Measurements from ENCODE around the gene STK11IP.

The STK11IP gene

DNA sequence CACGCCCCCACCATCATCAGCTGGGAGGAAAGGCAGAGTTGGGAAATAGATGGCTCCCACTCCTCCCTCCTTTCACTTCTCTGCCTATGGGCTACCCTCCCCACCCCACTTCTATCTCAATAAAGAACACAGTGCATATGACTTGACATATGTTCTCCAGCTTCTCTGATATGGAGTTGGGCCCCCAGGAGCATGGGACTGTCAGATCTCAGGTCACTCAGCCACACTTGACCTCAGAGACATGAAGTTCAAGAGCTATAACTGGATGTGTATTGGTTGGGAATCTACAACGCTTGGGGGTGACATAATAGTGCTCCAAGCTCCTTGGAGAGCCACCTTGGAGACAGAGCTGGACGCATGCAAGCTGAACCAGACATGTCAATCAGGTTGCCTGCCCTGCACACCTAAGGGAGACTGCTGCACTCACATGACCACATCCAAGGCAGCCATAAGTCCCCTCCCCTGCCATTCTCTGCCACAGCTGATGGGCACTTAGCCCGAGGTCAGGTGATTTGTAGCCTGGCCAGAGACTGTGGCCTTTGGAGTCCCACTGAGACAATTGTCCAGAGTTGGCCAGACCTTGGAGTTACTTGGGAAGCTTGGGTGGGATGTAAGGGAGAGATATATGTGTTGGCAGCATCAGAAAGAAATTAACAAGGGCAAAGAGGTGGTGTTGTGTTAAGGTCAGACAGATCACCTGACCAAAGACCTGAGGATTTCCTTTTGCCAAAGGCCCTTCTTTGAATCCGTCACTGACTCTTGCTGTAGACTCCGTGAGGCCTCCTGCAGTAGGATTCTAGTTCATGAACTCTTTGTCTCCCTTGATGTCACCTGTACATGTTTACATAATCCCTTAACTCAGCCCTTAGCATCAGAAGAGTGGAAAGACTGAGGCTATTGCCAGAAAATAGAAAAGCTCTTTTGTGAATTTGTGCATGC lies 21.8 kb upstream of the STK11IP start:
- in situ Hi-C loops (cut with MboI; ENCODE audit: low sequenced_read_pairs): no loop called here

DNA sequence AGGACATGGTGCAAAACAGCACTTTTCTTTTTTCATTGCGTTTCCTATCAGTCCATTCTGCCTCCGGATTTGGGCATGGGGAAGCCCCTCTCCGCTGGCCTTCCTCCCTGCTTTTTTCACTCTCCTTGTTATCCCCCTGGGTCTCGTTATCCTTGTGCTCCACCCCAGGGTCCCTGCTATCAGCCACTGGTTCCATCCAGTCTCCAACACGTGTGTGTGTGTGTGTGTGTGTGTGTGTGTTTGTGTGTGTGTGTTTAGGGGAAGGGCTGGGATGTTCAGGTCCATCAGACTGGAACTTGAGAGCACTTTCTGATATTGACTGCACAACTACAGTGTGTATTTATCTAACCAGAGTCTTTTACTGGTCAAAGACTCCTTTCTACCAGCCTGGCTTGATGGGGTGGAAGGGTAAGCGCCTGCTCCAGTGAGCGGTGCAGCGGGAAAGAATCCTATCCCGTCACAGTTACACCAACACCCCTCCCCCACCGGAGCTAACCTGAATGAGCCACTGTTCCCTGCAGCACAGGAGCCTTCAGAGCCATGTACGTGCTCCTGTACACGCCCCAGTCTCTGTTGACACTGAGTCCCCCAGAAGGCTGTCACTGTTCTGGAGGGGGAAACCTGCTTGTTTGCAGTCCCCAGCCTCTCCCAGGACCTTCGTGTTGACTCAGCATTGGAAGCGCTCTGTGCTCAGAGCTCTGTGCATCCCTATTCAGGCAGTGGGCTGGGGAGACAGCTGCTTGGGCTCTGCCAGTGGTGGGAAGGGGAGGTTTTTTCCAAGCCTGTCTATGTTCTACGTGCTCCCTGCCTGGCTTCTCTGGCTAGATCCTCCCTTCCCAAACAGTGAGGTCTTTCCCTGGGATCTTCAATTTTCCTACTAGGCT lies 20.9 kb upstream of the STK11IP start:
- in situ Hi-C loops (cut with MboI; ENCODE audit: low sequenced_read_pairs): no loop called here

DNA sequence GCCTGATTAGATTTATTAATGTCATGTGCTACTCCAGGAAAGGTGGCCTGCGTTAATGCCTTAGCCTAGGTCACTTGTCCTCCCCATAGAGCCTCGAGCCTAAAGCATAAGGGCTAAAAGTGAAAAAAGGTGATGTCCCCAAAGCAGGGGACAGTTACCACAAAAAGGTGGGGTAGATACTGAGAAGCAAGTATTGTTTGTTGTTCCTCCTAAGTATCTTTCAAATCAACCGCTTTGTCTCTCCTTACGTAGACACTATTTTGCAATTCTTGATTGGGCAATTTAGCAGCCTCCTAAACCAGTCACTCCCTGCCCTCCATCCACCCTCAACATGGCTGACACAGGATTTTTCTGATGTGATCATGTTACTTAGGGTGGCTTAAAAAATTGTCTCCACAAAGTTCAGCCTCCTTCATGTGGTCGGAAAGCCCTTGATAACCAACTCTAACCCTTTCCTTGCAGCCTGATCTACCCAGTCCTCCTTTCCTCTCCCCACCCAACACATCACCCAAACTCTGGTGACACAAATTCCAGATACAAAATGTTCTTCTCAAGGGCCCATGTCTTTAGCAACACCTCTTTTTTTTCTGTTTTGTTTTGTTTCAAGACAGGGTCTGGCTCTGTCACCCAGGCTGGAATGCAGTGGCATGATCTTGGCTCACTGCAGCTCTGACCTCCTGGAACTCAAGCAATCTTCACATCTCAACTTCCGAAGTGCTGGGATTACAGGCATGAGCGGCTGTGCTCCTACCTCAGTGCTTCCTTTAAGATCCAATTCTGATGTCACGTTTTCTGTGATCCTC lies 18.6 kb upstream of the STK11IP start:
- in situ Hi-C loops (cut with MboI; ENCODE audit: low sequenced_read_pairs): no loop called here

- in situ Hi-C loops (cut with MboI; ENCODE audit: low sequenced_read_pairs): no loop called here
Measured at GRCh38 chr2:219581346-219581745, 16.3 kb upstream of the STK11IP start.

- in situ Hi-C loops (cut with MboI; ENCODE audit: low sequenced_read_pairs): no loop called here
Measured at GRCh38 chr2:219591091-219591490, 6.6 kb upstream of the STK11IP start.

- in situ Hi-C loops (cut with MboI; ENCODE audit: low sequenced_read_pairs): no loop called here
Measured at GRCh38 chr2:219592736-219593135, 4.9 kb upstream of the STK11IP start.

- in situ Hi-C loops (cut with MboI; ENCODE audit: low sequenced_read_pairs): no loop called here
Measured at GRCh38 chr2:219593154-219593553, 4.5 kb upstream of the STK11IP start.

GRCh38 chr2:219595256-219595655 lies 2.4 kb upstream of the STK11IP start:
- in situ Hi-C loops (cut with MboI; ENCODE audit: low sequenced_read_pairs): no loop called here

DNA sequence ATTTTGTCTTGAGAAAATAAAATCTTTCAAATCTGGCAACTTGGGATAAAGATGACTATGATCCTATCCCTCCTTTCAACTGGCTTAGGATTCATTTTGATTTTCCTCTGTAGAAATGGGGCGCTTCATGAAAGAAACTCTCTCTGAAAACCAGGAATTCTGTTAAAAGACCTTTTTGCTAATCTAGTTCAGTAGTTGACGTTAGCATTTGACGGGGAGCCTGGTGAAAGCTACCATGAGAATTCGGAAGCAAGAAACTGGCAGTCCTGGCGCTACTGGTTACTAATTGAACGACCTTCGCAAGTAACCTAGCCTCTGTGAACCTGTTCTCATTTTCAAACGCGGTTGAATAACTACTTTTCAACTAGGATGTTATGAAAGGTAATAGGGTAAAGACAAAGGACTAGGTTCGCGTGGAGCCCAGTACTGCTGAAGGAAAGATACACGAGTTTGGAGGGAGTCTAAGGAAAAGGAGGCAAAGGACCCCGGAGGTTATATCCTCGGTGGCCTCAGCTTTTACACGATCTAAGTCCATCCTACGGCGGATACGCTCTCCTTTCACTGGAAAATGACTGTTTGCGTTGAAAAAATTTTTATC lies 604 bp upstream of the STK11IP start:
- in situ Hi-C loops (cut with MboI; ENCODE audit: low sequenced_read_pairs): no loop called here

DNA sequence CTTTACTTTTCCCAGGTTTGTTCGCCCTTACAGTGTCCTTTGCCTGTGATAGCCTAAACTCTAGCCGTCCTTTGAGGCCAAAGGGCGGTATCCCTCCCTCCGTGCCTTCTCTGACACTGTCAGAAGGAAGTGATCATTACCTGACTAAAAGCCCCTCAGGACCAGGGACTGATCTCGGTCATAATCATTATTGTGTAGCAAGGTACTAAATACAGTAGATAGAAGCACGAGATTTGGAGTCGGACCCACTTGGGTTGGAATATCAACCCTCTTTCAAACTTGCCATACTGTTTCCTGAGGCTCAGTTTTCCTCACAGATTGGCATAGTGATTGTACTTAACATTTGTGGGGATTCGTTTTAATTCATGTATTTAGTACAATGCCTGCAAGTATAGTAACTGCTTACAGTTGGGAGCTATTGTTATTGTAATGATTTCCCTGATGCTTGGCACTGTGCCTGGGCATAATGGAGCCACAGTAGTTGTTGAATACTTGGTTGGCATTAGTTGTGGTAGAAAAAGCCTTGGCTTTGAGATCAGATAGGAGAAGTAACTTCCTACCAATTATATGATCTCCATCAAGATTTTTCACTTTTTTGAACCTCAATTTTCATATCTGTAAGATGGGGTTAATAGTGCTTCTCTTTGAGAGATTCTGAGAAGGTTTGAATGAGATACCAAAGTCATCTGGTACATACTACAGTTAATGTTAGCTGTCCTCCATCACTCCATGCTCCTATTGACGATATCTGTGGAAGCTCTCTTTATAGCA lies 836 bp downstream of the STK11IP start:
- in situ Hi-C loops (cut with MboI; ENCODE audit: low sequenced_read_pairs): no loop called here

DNA sequence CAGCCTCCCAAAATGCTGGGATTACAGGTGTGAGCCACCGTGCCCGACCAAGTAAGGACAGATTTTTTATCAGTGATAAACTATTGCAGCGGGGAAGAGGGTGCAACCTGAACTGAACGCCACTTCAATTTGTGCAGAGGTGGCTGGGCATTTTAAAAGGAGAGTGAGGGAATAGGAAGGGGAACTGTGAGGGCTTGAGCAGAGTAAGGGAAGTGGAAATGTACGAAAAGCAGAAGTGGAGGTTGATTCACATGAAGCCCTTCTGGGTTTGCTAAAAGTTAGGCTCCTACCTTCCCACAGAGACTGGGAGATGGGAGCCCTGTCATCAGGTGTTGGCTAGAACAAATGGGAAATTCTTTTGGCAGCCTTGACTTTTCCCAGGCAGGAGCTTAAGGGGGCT lies 6.1 kb downstream of the STK11IP start:
- in situ Hi-C loops (cut with MboI; ENCODE audit: low sequenced_read_pairs): no loop called here

GRCh38 chr2:219605607-219605954 lies 7.9 kb downstream of the STK11IP start:
- in situ Hi-C loops (cut with MboI; ENCODE audit: low sequenced_read_pairs): no loop called here

DNA sequence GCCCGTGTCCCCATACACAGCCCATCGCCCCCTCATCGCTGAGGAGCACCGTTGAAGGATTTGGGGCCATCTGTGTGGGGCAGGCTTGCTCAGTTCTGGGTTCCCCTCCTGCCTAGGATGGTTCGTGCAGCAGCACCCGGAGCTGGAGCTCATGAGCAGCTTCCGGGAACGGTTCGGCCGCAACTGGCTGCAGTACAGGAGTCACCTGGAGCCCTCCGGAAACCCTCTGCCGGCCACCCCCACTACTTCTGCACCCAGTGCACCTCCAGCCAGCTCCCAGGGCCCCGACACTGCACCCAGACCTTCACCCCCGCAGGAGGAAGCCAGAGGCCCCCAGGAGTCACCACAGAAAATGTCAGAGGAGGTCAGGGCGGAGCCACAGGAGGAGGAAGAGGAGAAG lies 10.3 kb downstream of the STK11IP start:
- in situ Hi-C loops (cut with MboI; ENCODE audit: low sequenced_read_pairs): no loop called here

- in situ Hi-C loops (cut with MboI; ENCODE audit: low sequenced_read_pairs): no loop called here
Measured at GRCh38 chr2:219608399-219608964, 10.8 kb downstream of the STK11IP start.

DNA sequence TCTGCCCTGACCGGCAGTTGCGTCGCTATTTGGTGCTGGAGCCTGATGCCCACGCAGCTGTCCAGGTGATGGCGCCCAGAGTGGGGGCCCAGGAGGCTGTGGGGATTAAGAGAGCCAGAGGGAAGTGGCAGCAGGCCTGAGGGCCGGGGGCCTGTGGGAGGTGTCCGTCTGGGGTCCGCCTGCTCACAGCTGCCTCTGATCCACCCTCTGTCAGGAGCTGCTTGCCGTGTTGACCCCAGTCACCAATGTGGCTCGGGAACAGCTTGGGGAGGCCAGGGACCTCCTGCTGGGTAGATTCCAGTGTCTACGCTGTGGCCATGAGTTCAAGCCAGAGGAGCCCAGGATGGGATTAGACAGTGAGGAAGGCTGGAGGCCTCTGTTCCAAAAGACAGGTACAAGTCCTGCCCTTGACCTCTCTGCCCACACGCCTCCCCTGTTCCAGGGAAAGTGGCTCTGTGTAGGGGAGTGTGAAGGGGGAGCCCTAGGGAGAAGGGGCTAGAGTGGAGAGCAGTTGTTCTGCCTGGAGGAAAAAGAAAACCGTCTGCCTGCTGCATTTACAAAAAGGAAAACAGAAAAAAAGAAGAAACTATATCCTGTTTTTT lies 11.6 kb downstream of the STK11IP start:
- in situ Hi-C loops (cut with MboI; ENCODE audit: low sequenced_read_pairs): no loop called here

GRCh38 chr2:219611306-219611705 lies 13.6 kb downstream of the STK11IP start:
- in situ Hi-C loops (cut with MboI; ENCODE audit: low sequenced_read_pairs): no loop called here

DNA sequence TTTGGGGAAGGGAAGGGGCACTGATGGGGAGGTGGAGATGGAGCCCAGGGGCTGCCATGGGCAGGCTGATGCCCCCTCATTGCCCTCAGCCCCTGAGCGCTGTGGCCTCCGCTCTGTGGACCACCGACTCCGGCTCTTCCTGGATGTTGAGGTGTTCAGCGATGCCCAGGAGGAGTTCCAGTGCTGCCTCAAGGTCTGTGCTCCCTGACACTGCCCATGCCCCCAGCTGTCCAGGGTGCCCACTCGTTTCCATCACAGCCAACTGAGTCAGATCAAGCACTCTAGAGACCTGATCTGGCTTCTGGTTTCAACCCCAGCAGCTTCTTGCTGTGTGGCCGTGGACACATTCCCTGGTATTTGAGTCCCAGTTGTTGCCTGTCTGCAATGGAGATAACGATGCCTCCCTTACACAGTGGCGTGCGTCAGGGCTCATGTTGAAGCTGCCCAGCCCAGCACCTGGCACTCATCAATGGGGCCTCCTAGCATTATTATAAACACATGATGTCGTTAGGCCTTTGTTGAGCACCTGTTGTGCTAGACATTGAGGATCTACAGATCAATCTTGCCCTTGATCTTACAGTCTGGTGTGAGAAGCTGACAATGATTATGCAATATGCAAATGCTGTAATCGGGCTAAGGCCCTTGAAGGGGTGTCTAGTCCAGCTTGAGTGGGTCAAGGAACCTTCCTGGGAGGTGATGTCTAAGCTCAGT lies 14.4 kb downstream of the STK11IP start:
- in situ Hi-C loops (cut with MboI; ENCODE audit: low sequenced_read_pairs): no loop called here

DNA sequence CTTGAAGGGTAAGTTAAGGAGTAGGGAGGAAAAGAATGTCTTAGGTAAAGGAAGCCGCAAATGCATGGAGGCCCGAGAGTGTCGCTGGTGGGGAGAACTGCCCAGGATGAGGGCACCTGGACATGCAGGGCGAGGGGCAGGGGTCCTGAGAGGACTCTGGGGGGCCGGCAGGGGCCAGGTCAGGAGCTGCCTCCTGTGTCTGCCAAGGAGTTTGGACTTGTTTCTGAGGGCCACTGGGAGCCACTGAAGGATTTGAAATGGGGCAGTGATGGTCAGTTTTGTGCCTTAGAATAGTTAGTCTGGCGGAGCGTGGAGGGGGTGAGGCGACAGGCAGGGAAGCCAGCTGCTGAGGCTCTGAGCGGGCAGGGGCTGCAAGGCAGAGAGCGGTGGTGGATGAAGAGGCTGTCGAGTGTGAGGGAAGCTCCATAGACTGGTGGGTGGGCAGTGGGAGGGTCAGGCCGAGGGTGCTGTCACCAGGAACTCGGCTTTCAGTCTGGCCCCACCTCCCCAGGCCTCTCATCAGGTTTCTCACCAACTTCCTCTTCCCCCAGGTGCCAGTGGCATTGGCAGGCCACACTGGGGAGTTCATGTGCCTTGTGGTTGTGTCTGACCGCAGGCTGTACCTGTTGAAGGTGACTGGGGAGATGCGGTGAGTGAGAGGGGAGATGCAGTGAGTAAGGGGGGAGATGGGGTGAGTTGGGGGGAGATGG lies 15.1 kb downstream of the STK11IP start:
- in situ Hi-C loops (cut with MboI; ENCODE audit: low sequenced_read_pairs): no loop called here

Data from hTERT RPE-1 (cell line).